Measurements from ENCODE around the gene ARHGAP26.

GRCh38 chr5:143004361-143005145 is 234.4 kb downstream of the ARHGAP26 start:
- TF ChIP-seq CTCF (optimal IDR thresholded peaks at IDR 0.05 in 1 of 3, IDR thresholded peaks at IDR 0.05 in 1 of 3, conservative IDR thresholded peaks at IDR 0.05 in 1 of 3; ENCODE audit: extremely low read depth in 1 of 3, insufficient read depth in 2 of 3, low read length in 3 of 3) = no peak
- no peak for TF ChIP-seq EZH2 (IDR thresholded peaks at IDR 0.05; ENCODE audit: low read length)

Data from keratinocyte (primary cell).